ENCODE data around the gene PFKFB4. TPM values are rescaled to one million over a fixed set of nuclear protein-coding genes. Genes with fewer than 3 reads are reported as not detected.

Gene PFKFB4
- total and polyA plus RNA-seq, 10 of the 15 experiments (the other 5 are each of a cell fraction or from before 2014, with no cell fraction given), result 0.37 to 89.1 (median 5.2) TPM

DNA sequence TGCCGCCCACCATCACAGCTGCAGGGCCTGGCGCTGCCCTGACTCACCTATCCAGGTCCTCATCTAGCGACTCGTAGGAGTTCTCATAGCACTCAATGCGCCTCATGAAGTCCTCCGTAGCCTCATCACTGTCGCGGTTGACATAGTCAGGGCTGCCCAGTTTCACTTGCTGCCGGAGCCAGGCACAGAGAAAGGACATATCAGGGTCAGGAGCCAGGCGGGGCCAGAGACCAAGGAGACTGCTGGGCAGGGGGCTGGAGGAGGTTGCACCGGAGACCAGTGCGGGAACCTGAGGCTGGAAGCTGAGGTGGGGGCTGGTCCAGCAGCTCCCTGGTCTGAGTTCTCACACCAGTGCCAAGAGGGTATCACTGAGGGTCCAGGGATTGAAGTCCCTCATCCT, 18.2 kb downstream of the PFKFB4 start:
- Histone ChIP-seq H3K27ac (ENCODE audit: control insufficient read depth, insufficient read depth) (no peak overlapping the region), H4K20me1 (ENCODE audit: control insufficient read depth, insufficient read depth) (no peaks in the 10 kb centered on the region; the same call in 1 of the 2 replicates), H3K9me3 (replicated peaks; ENCODE audit: control insufficient read depth, insufficient read depth, low read length) (no peaks in the 10 kb centered on the region; the same call in 2 of the 3 replicates), H3K27me3 (replicated peaks in 1 of 2; ENCODE audit: control insufficient read depth in 2 of 2, insufficient read depth in 2 of 2, low read length in 1 of 2) (no peaks in the 10 kb centered on the region), H3K36me3 (ENCODE audit: control insufficient read depth in 2 of 2, insufficient read depth in 2 of 2, low read length in 1 of 2) (peaks cover 3 to 30% of the 10 kb centered on the region in 2 experiments; a peak in 2 of 4 replicates), H3K9ac (ENCODE audit: control insufficient read depth, insufficient read depth, low read length) (no peak overlapping the region), H3K79me2 (ENCODE audit: control insufficient read depth, insufficient read depth, low read length) (no peaks in the 10 kb centered on the region), H3K4me2 (ENCODE audit: control insufficient read depth, insufficient read depth) (no peak overlapping the region), H3K4me1 (ENCODE audit: control insufficient read depth, insufficient read depth, low read length) (no peaks in the 10 kb centered on the region), H3K4me3 (no peak overlapping the region), H2AFZ (ENCODE audit: control insufficient read depth, low read depth, low read length) (no peak overlapping the region)
- FAIRE-seq (no peak), ATAC-seq (no peak), DNase-seq (ENCODE audit: low read depth, low spot score) (no peak)
- ChIA-PET CTCF (no interaction called here), SMC1A (ENCODE audit: uncharacterized antibody, unreplicated experiment) (no interaction called here), RAD21 (ENCODE audit: unreplicated experiment) (no interaction called here), POLR2A (no interaction called here)
- in situ Hi-C loops (cut with MboI) (no loop called here), intact Hi-C loops (cut with micrococcal nuclease; ENCODE audit: unreplicated experiment) (no loop called here)
- WGBS (ENCODE audit: insufficient coverage, insufficient replicate concordance, low lambda C conversion rate, missing lambda C conversion rate), result 76% methylated on average over 12 of the region's 12 CpGs
- TF ChIP-seq, protein P1, sequence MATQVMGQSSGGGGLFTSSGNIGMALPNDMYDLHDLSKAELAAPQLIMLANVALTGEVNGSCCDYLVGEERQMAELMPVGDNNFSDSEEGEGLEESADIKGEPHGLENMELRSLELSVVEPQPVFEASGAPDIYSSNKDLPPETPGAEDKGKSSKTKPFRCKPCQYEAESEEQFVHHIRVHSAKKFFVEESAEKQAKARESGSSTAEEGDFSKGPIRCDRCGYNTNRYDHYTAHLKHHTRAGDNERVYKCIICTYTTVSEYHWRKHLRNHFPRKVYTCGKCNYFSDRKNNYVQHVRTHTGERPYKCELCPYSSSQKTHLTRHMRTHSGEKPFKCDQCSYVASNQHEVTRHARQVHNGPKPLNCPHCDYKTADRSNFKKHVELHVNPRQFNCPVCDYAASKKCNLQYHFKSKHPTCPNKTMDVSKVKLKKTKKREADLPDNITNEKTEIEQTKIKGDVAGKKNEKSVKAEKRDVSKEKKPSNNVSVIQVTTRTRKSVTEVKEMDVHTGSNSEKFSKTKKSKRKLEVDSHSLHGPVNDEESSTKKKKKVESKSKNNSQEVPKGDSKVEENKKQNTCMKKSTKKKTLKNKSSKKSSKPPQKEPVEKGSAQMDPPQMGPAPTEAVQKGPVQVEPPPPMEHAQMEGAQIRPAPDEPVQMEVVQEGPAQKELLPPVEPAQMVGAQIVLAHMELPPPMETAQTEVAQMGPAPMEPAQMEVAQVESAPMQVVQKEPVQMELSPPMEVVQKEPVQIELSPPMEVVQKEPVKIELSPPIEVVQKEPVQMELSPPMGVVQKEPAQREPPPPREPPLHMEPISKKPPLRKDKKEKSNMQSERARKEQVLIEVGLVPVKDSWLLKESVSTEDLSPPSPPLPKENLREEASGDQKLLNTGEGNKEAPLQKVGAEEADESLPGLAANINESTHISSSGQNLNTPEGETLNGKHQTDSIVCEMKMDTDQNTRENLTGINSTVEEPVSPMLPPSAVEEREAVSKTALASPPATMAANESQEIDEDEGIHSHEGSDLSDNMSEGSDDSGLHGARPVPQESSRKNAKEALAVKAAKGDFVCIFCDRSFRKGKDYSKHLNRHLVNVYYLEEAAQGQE (IDR thresholded peaks at IDR 0.05; ENCODE audit: low read depth, low read length), result no peak
- TF ChIP-seq, protein P2, sequence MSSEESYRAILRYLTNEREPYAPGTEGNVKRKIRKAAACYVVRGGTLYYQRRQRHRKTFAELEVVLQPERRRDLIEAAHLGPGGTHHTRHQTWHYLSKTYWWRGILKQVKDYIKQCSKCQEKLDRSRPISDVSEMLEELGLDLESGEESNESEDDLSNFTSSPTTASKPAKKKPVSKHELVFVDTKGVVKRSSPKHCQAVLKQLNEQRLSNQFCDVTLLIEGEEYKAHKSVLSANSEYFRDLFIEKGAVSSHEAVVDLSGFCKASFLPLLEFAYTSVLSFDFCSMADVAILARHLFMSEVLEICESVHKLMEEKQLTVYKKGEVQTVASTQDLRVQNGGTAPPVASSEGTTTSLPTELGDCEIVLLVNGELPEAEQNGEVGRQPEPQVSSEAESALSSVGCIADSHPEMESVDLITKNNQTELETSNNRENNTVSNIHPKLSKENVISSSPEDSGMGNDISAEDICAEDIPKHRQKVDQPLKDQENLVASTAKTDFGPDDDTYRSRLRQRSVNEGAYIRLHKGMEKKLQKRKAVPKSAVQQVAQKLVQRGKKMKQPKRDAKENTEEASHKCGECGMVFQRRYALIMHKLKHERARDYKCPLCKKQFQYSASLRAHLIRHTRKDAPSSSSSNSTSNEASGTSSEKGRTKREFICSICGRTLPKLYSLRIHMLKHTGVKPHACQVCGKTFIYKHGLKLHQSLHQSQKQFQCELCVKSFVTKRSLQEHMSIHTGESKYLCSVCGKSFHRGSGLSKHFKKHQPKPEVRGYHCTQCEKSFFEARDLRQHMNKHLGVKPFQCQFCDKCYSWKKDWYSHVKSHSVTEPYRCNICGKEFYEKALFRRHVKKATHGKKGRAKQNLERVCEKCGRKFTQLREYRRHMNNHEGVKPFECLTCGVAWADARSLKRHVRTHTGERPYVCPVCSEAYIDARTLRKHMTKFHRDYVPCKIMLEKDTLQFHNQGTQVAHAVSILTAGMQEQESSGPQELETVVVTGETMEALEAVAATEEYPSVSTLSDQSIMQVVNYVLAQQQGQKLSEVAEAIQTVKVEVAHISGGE (CRISPR knock-in tag; IDR thresholded peaks at IDR 0.05), result no peak
- TF ChIP-seq NR2C1 (IDR thresholded peaks at IDR 0.05) (no peak), ATF7 (IDR thresholded peaks at IDR 0.05; ENCODE audit: low read depth) (no peak), POU2F2 (IDR thresholded peaks at IDR 0.05; ENCODE audit: borderline replicate concordance, low read depth, low read length) (no peak), MXI1 (IDR thresholded peaks at IDR 0.05; ENCODE audit: low read depth, low read length) (no peak), POLR2AphosphoS2 (IDR thresholded peaks at IDR 0.05; ENCODE audit: low read depth, low read length) (no peak)
- TF ChIP-seq, protein P3, sequence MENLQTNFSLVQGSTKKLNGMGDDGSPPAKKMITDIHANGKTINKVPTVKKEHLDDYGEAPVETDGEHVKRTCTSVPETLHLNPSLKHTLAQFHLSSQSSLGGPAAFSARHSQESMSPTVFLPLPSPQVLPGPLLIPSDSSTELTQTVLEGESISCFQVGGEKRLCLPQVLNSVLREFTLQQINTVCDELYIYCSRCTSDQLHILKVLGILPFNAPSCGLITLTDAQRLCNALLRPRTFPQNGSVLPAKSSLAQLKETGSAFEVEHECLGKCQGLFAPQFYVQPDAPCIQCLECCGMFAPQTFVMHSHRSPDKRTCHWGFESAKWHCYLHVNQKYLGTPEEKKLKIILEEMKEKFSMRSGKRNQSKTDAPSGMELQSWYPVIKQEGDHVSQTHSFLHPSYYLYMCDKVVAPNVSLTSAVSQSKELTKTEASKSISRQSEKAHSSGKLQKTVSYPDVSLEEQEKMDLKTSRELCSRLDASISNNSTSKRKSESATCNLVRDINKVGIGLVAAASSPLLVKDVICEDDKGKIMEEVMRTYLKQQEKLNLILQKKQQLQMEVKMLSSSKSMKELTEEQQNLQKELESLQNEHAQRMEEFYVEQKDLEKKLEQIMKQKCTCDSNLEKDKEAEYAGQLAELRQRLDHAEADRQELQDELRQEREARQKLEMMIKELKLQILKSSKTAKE (IDR thresholded peaks at IDR 0.05; ENCODE audit: low read depth, poor library complexity, severe bottlenecking), result no peak
- TF ChIP-seq, protein P4, sequence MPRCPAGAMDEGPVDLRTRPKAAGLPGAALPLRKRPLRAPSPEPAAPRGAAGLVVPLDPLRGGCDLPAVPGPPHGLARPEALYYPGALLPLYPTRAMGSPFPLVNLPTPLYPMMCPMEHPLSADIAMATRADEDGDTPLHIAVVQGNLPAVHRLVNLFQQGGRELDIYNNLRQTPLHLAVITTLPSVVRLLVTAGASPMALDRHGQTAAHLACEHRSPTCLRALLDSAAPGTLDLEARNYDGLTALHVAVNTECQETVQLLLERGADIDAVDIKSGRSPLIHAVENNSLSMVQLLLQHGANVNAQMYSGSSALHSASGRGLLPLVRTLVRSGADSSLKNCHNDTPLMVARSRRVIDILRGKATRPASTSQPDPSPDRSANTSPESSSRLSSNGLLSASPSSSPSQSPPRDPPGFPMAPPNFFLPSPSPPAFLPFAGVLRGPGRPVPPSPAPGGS (IDR thresholded peaks at IDR 0.05; ENCODE audit: borderline replicate concordance, insufficient read depth, low read depth, low read length, poor library complexity, severe bottlenecking), result no peak
- no TSS peak for BruUV-seq (replicated peaks)
